Measurements from ENCODE around the gene C1orf21.

- TF ChIP-seq ZC3H10 (CRISPR knock-in tag; IDR thresholded peaks at IDR 0.05) (no peak), ISL1 (CRISPR knock-in tag; IDR thresholded peaks at IDR 0.05) (no peak), PPARA (CRISPR knock-in tag; IDR thresholded peaks at IDR 0.05; ENCODE audit: borderline replicate concordance) (no peak), ARNTL (CRISPR knock-in tag; IDR thresholded peaks at IDR 0.05; ENCODE audit: borderline replicate concordance, low read depth) (no peak), BACH2 (CRISPR knock-in tag; IDR thresholded peaks at IDR 0.05; ENCODE audit: borderline replicate concordance) (no peak), ZNF565 (CRISPR knock-in tag; conservative IDR thresholded peaks at IDR 0.05; ENCODE audit: low read depth) (no peak), TSHZ2 (CRISPR knock-in tag; IDR thresholded peaks at IDR 0.05) (no peak), OSR1 (CRISPR knock-in tag; IDR thresholded peaks at IDR 0.05) (no peak), ZFP30 (CRISPR knock-in tag; IDR thresholded peaks at IDR 0.05) (no peak)
- TF ChIP-seq, protein P1, sequence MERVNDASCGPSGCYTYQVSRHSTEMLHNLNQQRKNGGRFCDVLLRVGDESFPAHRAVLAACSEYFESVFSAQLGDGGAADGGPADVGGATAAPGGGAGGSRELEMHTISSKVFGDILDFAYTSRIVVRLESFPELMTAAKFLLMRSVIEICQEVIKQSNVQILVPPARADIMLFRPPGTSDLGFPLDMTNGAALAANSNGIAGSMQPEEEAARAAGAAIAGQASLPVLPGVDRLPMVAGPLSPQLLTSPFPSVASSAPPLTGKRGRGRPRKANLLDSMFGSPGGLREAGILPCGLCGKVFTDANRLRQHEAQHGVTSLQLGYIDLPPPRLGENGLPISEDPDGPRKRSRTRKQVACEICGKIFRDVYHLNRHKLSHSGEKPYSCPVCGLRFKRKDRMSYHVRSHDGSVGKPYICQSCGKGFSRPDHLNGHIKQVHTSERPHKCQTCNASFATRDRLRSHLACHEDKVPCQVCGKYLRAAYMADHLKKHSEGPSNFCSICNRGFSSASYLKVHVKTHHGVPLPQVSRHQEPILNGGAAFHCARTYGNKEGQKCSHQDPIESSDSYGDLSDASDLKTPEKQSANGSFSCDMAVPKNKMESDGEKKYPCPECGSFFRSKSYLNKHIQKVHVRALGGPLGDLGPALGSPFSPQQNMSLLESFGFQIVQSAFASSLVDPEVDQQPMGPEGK (CRISPR knock-in tag; IDR thresholded peaks at IDR 0.05; ENCODE audit: borderline replicate concordance), result no peak
Measured at GRCh38 chr1:184664661-184665060, 277.8 kb downstream of the C1orf21 start.
